Measurements from ENCODE around the gene LRRC43. TPM values are rescaled to one million over a fixed set of nuclear protein-coding genes. Genes with fewer than 3 reads are reported as not detected.
"Not testable (repeated sequence)": the region's sequence is repeated elsewhere in the genome, so short reads cannot be mapped to it uniquely, and the experiment has no call there.

Gene LRRC43
- total RNA-seq, 1 donor from 2014 or later = 0.70 TPM

DNA sequence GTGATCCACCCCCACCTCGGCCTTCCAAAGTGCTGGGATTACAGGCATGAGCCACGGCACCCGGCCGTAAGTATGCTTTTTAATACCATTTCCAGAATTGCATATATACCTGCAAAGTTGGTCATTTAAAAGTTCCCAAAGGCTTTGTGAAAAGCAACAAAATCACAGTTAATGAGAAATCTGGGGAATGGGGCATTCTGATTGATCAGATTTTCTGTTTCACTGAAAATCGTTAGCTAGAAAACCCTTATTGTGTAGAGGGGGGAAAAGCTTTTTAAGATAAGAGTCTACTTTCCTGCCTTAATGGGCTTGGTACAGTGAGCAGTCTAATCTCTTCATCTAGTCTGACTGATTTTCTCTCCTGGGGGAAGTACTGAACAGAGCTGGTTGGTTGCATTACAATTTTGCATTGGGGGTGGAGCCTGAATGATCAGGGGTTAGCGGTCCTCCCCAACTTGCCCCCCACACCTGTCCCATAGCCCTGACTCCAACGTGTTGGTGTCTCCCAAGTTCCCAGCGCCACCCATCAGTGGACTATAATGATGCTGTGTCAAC lies 32.7 kb upstream of the LRRC43 start:
- intact Hi-C loops (cut with DNase I) = no loop called here
- no peak for ATAC-seq
- no peak for DNase-seq (ENCODE audit: missing footprints)

DNA sequence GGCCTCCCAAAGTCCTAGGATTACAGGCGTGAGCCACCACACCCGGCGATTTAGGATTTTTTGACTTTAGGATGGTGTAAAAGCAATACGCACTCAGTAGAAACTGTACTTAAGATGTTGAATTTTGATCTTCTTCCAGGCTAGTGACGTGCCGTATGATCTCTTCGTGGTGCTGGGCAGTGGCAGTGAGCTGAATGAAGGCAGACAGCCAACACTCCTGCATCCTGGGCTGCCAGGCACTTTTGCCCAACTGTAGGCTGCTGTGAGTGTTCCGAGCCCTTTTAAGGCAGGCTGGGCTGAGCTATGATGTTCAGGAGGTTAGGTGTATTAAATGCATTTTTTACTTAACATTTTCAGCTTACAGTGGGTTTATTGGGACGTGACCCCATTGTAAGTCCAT lies 30.2 kb upstream of the LRRC43 start:
- intact Hi-C loops (cut with DNase I) = no loop called here
- ATAC-seq (no peak), DNase-seq (ENCODE audit: missing footprints) (no peak)

DNA sequence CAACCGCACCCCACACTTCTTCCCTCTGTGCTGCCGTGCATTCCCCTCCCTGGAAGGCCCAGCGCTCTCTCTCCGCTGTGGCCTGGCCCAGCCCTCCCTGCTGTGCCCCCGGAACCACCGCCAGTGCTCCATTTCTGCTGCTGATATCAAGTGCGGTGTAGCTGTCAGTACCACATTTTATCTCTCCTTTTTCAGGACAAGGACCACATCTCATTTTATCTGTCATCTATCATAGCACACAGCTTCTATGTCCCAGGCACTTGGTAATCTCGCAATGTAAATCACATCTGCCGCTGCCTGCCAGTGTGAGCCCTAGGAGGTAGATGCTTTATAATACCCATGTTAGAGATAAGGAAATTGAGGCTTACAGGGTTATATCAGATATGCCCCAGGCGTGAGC lies 27.2 kb upstream of the LRRC43 start:
- intact Hi-C loops (cut with DNase I) = no loop called here
- no peak for ATAC-seq
- no peak for DNase-seq (ENCODE audit: missing footprints)

DNA sequence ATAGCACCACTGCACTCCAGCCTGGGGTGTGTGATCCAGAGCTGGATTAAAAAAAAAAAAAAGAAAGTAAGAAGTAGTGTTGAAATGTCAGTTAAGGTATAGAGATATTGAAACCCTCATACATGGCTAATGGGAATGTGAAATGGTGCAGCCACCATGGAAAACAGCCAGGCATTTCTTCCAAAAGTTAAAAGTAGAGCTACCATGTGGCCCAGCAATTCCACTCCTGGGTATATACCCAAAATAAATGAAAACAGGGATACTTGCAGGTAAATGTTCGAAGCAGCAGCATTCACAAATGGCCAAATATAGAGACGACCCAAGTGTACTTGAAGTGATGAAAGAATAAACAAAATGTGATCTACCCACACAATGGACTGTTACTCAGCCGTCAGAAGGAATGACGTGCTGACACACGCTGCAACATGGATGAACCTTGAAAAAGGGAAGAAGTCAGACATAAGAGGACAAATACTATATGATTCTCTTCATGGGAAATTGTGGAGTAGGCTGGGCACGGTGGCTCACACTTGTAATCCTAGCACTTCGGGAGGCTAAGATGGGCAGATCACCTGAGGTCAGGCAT lies 24.1 kb upstream of the LRRC43 start:
- no peak for DNase-seq (ENCODE audit: missing footprints)
- intact Hi-C loops (cut with DNase I) = no loop called here

DNA sequence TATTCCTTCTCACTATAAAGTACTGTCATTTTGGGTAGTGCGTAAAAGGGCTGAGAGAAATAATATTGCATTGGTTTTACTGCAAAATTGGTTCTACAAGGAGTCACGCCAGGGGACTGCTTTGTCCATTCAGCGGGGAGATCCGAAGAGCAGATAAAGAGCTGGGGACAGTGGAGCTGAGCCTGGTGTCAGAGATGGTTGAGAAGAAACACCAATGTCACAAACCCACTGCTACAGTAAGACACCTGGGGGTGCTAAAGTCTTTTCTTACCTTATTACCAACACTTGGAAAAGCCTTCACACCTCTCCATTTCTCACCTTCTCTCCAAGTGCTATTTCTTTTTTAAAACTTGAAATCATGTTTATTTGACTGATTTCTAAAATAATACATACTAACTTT lies 23.0 kb upstream of the LRRC43 start:
- intact Hi-C loops (cut with DNase I) = no loop called here
- no peak for ATAC-seq
- no peak for DNase-seq (ENCODE audit: missing footprints)

More for the DNA sequence above, 24.1 kb upstream of the LRRC43 start:
- no peak for ATAC-seq

DNA sequence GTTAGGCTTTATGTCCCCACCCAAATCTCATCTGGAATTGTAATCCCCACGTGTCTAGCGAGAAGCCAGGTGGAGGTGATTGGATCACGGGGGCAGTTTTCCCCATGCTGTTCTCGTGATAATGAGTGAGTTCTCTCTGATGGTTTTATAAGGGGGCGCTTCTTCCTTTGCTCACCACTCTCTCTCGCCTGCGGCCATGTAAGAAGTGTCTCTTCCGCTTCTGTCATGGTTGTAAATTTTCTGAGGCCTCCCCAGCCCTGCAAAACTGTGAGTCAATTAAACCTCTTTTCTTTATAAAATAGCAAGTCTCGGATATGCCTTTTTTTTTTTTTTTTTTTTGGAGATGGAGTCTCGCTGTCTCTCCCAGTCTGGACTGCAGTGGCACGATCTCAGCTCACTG lies 22.2 kb upstream of the LRRC43 start:
- no peak for ATAC-seq
- DNase-seq (ENCODE audit: missing footprints) = no peak
- intact Hi-C loops (cut with DNase I) = no loop called here

DNA sequence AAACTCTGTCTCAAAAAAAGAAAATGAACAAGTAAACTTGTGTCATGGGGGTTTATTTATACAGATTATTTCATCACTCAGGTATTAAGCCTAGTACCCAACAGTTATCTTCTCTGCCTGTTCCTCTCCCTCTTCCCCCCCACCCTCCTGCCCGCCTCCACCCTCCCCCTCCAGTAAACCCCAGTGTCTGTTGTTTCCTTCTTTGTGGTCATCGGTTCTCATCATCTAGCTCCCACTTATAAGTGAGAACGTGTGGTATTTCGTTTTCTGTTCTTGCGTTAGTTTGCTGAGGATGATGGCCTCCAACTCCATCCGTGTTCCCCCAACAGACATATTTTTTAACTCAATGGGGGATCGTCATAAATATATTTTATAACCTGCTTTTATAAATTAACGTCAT lies 21.2 kb upstream of the LRRC43 start:
- DNase-seq (ENCODE audit: missing footprints) (no peak), ATAC-seq (no peak)
- intact Hi-C loops (cut with DNase I) = no loop called here

DNA sequence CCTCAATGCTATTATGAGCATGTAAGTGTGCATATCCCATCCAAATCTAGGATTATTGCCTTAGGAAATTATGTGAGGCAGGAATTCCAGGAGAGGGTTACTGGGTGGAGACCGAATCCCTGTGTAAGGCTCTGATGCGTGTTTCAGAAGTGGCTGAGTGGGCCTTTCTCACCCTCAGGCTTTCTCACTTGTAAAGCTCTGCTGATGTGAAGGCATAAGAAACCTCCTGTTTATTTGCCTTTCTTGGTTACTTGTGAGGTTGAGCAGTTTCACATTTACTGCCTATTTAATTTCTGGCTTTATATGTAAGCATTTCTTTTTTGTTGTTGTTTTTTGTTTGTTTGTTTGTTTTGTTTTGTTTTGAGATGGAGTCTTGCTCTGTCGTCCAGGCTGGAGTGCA lies 19.9 kb upstream of the LRRC43 start:
- ATAC-seq (no peak), DNase-seq (ENCODE audit: missing footprints) (no peak)

DNA sequence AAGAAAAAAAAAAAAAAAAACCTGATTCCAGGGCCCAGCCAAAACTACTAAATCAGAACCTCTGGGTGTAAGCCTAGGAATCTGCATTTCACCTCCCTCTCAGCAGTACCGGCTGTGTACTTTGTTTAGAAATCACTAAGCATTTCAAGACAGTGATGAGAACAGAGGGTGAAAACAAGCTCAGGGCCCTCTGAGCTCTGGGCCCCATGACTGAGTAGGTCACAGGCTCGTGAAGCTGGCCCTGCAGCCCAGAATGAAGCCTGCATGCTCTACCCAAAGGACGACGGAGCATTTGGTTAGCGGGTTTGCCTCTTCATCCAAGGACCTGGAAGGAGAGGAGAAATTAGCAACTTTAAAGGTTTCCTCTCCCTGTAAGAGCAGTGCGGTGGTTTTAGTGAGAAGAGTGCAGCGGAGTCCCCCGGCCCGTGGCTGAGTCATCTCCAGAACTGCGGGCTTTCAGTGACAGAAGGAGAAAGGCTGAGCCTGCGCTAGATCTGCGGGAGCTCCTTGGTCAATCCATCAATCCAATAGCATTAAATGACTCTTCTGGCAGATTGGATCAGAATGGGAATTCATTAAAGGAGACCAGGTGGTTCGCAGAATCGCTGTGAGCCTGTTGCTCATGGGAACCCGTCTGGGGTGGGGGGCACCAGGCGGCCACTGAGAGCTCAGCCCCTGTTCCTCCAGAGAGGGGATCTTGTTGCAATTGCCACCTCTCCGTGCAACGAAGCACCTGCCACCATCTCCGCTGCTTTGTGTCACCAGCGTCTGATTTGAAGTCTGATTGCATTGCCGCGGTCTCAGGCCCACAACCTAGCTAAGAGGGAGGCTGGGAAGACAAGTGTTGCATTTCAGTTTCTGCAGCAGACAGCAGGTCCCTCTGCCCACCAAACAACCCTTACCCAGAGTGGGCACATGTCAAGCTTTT lies 16.2 kb upstream of the LRRC43 start:
- intact Hi-C loops (cut with DNase I) = no loop called here
- DNase-seq (ENCODE audit: missing footprints) = no peak
- no peak for ATAC-seq

More for the DNA sequence above, 19.9 kb upstream of the LRRC43 start:
- intact Hi-C loops (cut with DNase I) = no loop called here

DNA sequence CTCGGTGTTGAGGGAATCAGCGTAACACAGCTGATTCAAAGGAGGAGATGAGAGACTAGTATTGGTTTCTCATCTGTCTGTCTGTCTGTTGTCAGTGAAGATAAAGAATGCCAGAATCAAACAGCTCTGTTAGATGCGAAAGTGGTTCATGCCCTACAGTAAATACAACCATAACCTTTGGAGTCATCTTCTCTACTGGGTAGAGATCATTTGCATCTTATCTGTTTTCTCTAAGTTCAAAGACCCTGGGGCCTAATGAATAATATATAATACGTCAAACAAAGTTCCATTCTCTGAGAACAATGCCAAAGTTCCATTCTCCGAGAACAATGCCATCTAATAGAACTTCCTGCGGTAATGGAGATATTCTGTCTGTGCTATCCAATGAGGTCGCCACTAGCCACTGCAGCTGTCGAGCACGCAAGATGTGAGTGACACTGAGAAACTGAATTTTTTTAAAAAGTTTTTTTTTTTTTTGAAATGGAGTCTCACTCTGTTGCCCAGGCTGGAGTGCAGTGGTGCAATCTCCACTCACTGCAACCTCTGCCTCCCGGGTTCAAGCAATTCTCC lies 15.5 kb upstream of the LRRC43 start:
- intact Hi-C loops (cut with DNase I) = no loop called here
- DNase-seq (ENCODE audit: missing footprints) = no peak
- ATAC-seq = no peak

DNA sequence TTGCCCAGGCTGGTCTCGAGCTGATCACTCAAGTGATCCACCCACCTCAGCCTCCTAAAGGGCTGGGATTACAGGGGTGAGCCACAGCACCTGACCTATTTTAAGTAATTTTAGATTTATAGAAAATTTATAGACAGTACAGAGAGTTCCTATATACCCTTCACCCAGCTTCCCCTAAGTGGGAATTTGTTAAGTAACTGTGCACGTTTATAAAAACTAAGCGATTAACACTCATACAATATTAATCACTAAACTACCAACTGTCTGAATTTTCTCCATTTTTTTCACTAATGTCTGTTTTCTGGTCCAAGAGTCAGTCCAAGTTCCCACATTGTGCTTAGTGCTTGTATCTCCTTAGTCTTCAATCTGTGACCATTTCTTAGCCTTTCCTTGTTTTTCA lies 14.4 kb upstream of the LRRC43 start:
- DNase-seq (ENCODE audit: missing footprints) (no peak), ATAC-seq (no peak)
- intact Hi-C loops (cut with DNase I) = no loop called here

DNA sequence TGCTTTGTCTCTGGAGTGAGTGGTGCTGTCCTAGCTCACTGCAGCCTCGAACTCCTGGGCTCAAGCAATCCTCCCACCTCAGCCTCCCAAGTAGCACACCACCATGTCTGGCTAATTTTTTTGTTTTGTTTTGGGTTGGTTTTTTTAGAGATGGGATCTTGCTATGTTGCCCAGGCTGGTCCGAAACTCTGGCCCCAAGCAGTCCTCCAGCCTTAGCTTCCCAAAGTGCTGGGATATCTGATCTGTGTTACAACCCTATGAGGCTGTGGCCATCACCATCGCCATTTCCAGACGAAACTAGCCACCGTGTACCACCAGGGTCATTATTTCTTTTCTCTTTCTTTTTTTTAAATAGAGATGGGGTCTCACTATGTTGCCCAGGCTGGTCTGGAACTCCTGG lies 11.5 kb upstream of the LRRC43 start:
- no peak for ATAC-seq
- no peak for DNase-seq (ENCODE audit: missing footprints)
- intact Hi-C loops (cut with DNase I) = no loop called here

DNA sequence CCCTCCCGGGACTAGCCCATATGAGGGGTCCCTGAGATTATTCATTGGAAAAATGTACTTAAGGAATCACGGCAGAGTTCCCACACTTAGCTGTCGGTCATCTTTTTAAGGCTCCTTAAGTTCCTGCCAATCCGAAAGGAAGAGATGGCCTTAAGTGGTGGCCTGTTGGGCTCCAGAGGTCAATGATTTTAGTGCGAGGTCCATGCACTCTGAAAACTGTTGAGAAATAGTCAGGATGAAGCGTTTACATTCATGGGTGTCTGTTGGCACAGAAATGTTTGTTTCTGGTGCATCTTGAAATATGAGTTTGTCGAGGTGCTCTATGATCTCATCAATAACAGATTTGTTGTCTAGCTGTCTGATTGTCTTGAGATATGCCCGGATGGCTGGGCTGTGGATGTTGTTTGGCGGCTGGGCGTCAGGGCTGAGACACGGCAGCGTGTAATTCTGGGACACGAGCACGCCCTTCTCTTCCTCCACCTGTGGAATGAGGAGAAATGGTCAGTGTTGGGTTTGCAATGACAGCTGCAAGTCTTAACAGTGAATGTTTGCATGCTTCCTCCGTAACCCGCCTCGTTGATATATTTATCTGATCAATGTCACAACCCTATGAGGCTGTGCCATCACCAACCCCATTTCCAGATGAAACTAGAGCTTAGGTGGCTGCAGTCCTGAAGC lies 10.5 kb upstream of the LRRC43 start:
- intact Hi-C loops (cut with DNase I) = no loop called here
- no peak for DNase-seq (ENCODE audit: missing footprints)
- no peak for ATAC-seq

DNA sequence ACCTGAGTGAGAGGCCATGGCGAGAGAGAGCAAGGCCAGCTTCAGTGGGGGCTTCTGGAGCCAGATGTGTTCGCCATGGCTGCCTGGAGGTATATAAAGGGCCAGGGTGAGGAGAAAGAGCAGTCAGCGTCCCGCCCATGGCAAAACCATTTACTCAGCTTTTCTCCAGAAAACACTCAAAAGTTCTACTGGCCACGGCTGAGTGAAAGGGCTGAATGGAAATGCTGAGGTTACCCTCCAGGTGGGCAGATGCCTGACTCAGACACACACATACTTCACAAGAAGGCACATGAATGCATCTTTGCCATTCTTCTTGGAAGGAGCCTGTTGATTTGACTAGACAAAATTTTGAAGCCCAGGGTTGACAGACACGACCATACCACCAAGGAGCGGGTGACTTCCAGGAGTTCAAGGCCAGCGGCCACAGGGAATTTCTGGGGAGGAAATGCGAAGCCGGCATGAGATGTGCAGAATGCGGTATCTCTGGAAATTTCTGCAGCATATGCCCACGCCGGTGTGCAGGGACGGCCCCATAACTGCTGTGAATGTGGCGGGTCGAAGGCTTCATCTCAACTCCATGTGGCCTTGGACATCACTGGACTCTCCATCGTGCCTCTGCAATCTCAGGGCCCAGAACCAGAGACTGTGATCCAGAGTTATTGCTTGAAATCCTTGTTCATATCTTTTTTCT lies 8.6 kb upstream of the LRRC43 start, which contains the start of gene IL31:
Gene IL31 (minus strand): TSS at position 67 of the 691 bp plus-strand sequence. CDS start 49 bp downstream, at position 18.
- DNase-seq (ENCODE audit: missing footprints) (no peak), ATAC-seq (no peak)
- intact Hi-C loops (cut with DNase I) = no loop called here

DNA sequence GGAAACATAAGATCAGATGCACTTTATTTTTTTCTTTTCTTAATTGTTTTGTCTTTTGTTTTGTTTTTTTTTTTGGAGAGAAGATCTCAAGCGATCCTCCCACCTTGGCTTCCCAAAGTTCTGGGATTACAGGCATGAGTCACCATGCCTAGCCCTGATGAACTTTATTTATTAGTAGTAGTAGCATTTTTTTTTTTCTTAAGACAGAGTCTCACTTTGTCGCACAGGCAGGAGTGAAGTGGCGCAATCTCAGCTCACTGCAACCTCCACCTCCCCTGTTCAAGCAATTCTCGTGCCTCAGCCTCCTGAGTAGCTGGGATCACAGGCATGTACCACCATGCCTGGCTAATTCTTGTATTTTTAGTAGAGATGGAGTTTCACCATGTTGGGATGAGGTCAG lies 6.5 kb upstream of the LRRC43 start:
- intact Hi-C loops (cut with DNase I); DNase-seq (ENCODE audit: missing footprints); ATAC-seq: not testable (repeated sequence)

DNA sequence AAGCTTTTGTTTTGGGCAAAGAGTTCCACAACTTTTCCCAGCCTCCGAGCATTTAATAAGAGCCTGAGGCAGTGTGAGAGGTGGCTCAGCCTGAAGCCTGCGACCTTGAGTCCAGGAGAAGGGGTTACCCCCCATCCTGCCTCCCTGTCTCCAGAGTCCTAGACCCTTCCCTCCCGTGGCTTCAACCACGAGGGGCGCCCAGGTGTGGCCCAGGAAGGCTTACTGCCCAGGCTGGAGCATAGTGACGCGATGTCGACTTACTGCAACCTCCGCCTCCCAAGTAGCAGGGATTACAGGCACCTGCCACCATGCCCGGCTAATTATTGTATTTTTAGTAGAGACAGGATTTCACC lies 641 bp downstream of the LRRC43 start:
- ATAC-seq (peak; percentile 15), DNase-seq (ENCODE audit: missing footprints) (no peak)
- intact Hi-C loops (cut with DNase I) = no loop called here

DNA sequence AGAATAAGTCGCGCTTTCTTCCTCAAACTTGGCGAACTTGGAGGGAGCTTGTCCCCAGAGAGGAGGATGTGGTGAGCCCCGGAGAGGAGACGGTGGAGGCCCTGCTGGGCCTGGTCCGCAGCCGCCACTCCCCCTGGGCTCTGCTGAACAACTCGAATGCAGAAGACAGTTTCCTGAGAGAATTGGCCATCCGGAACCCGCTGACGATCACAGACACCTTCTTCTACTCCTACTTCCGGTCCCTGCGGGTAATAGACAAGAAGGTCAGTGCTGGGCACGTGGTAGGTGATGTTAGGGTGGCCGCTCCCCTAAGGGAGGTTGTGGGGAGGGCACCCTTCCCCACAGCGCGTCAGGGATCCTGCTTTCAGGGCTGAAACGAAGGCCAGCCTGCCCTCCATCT lies 1.6 kb downstream of the LRRC43 start:
- no peak for ATAC-seq
- intact Hi-C loops (cut with DNase I) = no loop called here
- DNase-seq (ENCODE audit: missing footprints) = no peak

DNA sequence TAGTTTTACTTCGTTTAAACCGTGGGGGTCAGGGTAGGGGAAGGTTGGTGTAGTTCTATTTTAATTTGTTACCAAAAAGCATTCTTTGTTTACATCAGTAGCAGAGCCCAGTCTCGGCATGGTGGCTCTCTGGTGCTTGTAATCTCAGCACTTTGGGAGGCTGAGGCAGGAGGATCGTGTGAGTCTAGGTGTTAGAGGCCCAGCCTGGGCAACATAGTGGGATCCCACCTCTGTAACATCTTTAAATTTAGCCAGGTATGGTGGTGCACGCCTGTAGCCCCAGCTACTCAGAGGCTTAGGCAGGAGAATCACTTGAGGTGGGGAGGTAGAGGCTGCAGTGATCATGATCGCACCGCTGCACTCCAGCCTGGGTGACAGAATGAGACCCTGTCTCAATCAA lies 2.2 kb downstream of the LRRC43 start:
- no peak for DNase-seq (ENCODE audit: missing footprints)
- ATAC-seq = no peak
- intact Hi-C loops (cut with DNase I) = loop anchor here (5.0 kb wide), 1 partner anchor 133 kb away; no protein-coding TSS in a partner anchor
